WTC11 (cell line): ENCODE data around the gene DCUN1D2. TPM values are rescaled to one million over a fixed set of nuclear protein-coding genes. Genes with fewer than 3 reads are reported as not detected.

Source experiments
- ATAC-seq: fragments of 200-7000 bp; cut with Tn5 transposase; 2 replicates; pipeline ENCODE4 v1.10.0; 2021; ENCODE audit warnings: mild to moderate bottlenecking, moderate library complexity
- CTCF ChIA-PET: fragments of 300-600 bp; sonication (Branson Sonifier 250); formaldehyde crosslinking; loops from one replicate; lab custom pipeline; 2021; ENCODE audit warnings: antibody characterized with exemption; lab: Charles Lee
- POLR2A ChIA-PET: fragments of 350-600 bp; sonication (Branson Sonifier 250); formaldehyde crosslinking; loops from one replicate; lab custom pipeline; 2021; ENCODE audit warnings: antibody characterized with exemption; lab: Charles Lee
- DNase-seq: peaks from one replicate; pipeline ENCODE4 v3.0.0; 2021; ENCODE audit warnings: low spot score
- H3K27ac Mint-ChIP-seq: 2 replicates; pipeline ENCODE4 v1.8.0; 2021; ENCODE audit warnings: mixed read lengths
- H3K27me3 Mint-ChIP-seq: 2 replicates; pipeline ENCODE4 v1.8.0; 2021; ENCODE audit warnings: low read depth, mild to moderate bottlenecking, moderate library complexity, mixed read lengths
- H3K36me3 Mint-ChIP-seq: 2 replicates; pipeline ENCODE4 v1.8.0; 2021; ENCODE audit warnings: mixed read lengths
- H3K4me1 Mint-ChIP-seq: 2 replicates; pipeline ENCODE4 v1.8.0; 2022; ENCODE audit warnings: mixed read lengths
- H3K4me3 Mint-ChIP-seq: 2 replicates; pipeline ENCODE4 v1.8.0; 2021; ENCODE audit warnings: mild to moderate bottlenecking, moderate library complexity, mixed read lengths
- H3K9me3 Mint-ChIP-seq: 2 replicates; pipeline ENCODE4 v1.8.0; 2021; ENCODE audit warnings: mixed read lengths
- ATF6 ChIP-seq: sonication (generic); formaldehyde crosslinking; IDR thresholded peaks from 2 replicates; pipeline ENCODE4 v1.8.1; 2023; ENCODE audit warnings: mild to moderate bottlenecking, missing genetic modification reagents
- CTCF ChIP-seq: fragments of 200-600 bp; IDR thresholded peaks from 2 replicates; pipeline ENCODE4 v1.8.0; 2022; ENCODE audit warnings: antibody characterized with exemption
- E2F4 ChIP-seq: sonication (generic); formaldehyde crosslinking; IDR thresholded peaks from 2 replicates; pipeline ENCODE4 v1.8.1; 2022; ENCODE audit warnings: low read depth, mild to moderate bottlenecking, moderate library complexity, missing genetic modification reagents, borderline replicate concordance
- FOXJ3 ChIP-seq: sonication (generic); formaldehyde crosslinking; IDR thresholded peaks from 2 replicates; pipeline ENCODE4 v1.9.0; 2021; ENCODE audit warnings: missing genetic modification reagents, mild to moderate bottlenecking, borderline replicate concordance
- FOXK1 ChIP-seq: sonication (generic); formaldehyde crosslinking; IDR thresholded peaks from 2 replicates; pipeline ENCODE4 v1.8.0; 2022; ENCODE audit warnings: mild to moderate bottlenecking, moderate library complexity, missing genetic modification reagents
- FOXP1 ChIP-seq: sonication (generic); formaldehyde crosslinking; IDR thresholded peaks from 2 replicates; pipeline ENCODE4 v1.8.0; 2022; ENCODE audit warnings: missing genetic modification reagents, mild to moderate bottlenecking, moderate library complexity, borderline replicate concordance
- FOXP4 ChIP-seq: sonication (generic); formaldehyde crosslinking; IDR thresholded peaks from 2 replicates; pipeline ENCODE4 v1.8.0; 2022; ENCODE audit warnings: mild to moderate bottlenecking, missing genetic modification reagents
- JUN ChIP-seq: sonication (generic); formaldehyde crosslinking; IDR thresholded peaks from 2 replicates; pipeline ENCODE4 v1.8.0; 2023; ENCODE audit warnings: mild to moderate bottlenecking, missing genetic modification reagents
- NR3C1 ChIP-seq: sonication (generic); formaldehyde crosslinking; conservative IDR thresholded peaks from 2 replicates; pipeline ENCODE4 v1.8.1; 2023; ENCODE audit warnings: low read depth, mild to moderate bottlenecking, missing genetic modification reagents
- SMAD4 ChIP-seq: sonication (generic); formaldehyde crosslinking; IDR thresholded peaks from 2 replicates; pipeline ENCODE4 v1.8.0; 2022; ENCODE audit warnings: mild to moderate bottlenecking, missing genetic modification reagents
- SP1 ChIP-seq: sonication (generic); formaldehyde crosslinking; conservative IDR thresholded peaks from 2 replicates; pipeline ENCODE4 v1.8.1; 2022; ENCODE audit warnings: missing genetic modification reagents
- STAT6 ChIP-seq: sonication (generic); formaldehyde crosslinking; conservative IDR thresholded peaks from 2 replicates; pipeline ENCODE4 v1.8.1; 2023; ENCODE audit warnings: mild to moderate bottlenecking, low read depth, missing genetic modification reagents, moderate library complexity
- TEAD4 ChIP-seq: sonication (generic); formaldehyde crosslinking; IDR thresholded peaks from 2 replicates; pipeline ENCODE4 v1.8.0; 2022; ENCODE audit warnings: mild to moderate bottlenecking, missing genetic modification reagents
- ZBTB43 ChIP-seq: sonication (generic); formaldehyde crosslinking; IDR thresholded peaks from 2 replicates; pipeline ENCODE4 v1.8.1; 2023; ENCODE audit warnings: mild to moderate bottlenecking, missing genetic modification reagents
- ZNF121 ChIP-seq: sonication (generic); formaldehyde crosslinking; IDR thresholded peaks from 2 replicates; pipeline ENCODE4 v1.8.0; 2023; ENCODE audit warnings: missing genetic modification reagents
- ZNF138 ChIP-seq: sonication (generic); formaldehyde crosslinking; conservative IDR thresholded peaks from 2 replicates; pipeline ENCODE4 v1.8.1; 2022; ENCODE audit warnings: mild to moderate bottlenecking, moderate library complexity, missing genetic modification reagents
- ZNF512 ChIP-seq: sonication (generic); formaldehyde crosslinking; IDR thresholded peaks from 2 replicates; pipeline ENCODE4 v1.8.1; 2022; ENCODE audit warnings: missing genetic modification reagents, borderline replicate concordance
- total RNA-seq: library from RNA; stranded (reverse); gene quantifications from 3 replicates; pipeline ENCODE4 v1.2.3, GENCODE V29; 2021

The DCUN1D2 gene
- total RNA-seq, 1 experiment from 2014 or later: 42.5 TPM

- H3K4me1 Mint-ChIP-seq: no peaks in the 10 kb centered on the region
- CTCF ChIA-PET: no interaction called here
- H3K9me3 Mint-ChIP-seq: no peaks in the 10 kb centered on the region
- H3K27ac Mint-ChIP-seq: no peak overlapping the region; the same call in 1 of the 2 replicates
- DNase-seq (peak; percentile 9), ATAC-seq (no peak)
- no peaks in the 10 kb centered on the region for H3K27me3 Mint-ChIP-seq
- POLR2A ChIA-PET: no interaction called here
- H3K36me3 Mint-ChIP-seq: no peaks in the 10 kb centered on the region
- TF ChIP-seq ZNF121: no peak
- TF ChIP-seq SMAD4 (CRISPR knock-in tag): no peak
- TF ChIP-seq NR3C1 (CRISPR knock-in tag): no peak
- TF ChIP-seq ZNF512: no peak
- TF ChIP-seq FOXK1: no peak
- TF ChIP-seq E2F4 (CRISPR knock-in tag): no peak
- TF ChIP-seq ZBTB43 (CRISPR knock-in tag): no peak
- TF ChIP-seq STAT6: no peak
- TF ChIP-seq CTCF: no peak
- H3K4me3 Mint-ChIP-seq: no peak overlapping the region
Measured at GRCh38 chr13:113425941-113426590, 64.4 kb downstream of the DCUN1D2 start.

GRCh38 chr13:113423520-113424163, 66.9 kb downstream of the DCUN1D2 start:
- Mint-ChIP-seq H3K27ac (no peak overlapping the region), H3K36me3 (no peaks in the 10 kb centered on the region), H3K9me3 (no peaks in the 10 kb centered on the region), H3K27me3 (no peaks in the 10 kb centered on the region)
- no peak for TF ChIP-seq FOXP4 (CRISPR knock-in tag)
- TF ChIP-seq SP1 (CRISPR knock-in tag): no peak
- no peak for TF ChIP-seq TEAD4 (CRISPR knock-in tag)
- TF ChIP-seq FOXJ3 (CRISPR knock-in tag): no peak
- no peak for TF ChIP-seq FOXK1
- TF ChIP-seq FOXP1 (CRISPR knock-in tag): no peak
- TF ChIP-seq ZNF138 (CRISPR knock-in tag): no peak
- TF ChIP-seq STAT6: no peak
- no peak for TF ChIP-seq JUN (CRISPR knock-in tag)
- TF ChIP-seq ATF6 (CRISPR knock-in tag): no peak
- TF ChIP-seq, all 79 proteins: peak for 0
- H3K4me3 Mint-ChIP-seq: no peak overlapping the region
- H3K4me1 Mint-ChIP-seq: no peaks in the 10 kb centered on the region
- CTCF ChIA-PET: no interaction called here
- POLR2A ChIA-PET: no interaction called here
- DNase-seq (no peak), ATAC-seq (no peak)
